GM18499 (cell line): Measurements from ENCODE around the gene RRN3.
"Not testable (repeated sequence)": the region's sequence is repeated elsewhere in the genome, so short reads cannot be mapped to it uniquely, and the experiment has no call there.

Experiments used
- ATAC-seq: cut with Tn5 transposase; IDR thresholded peaks from one replicate; pipeline ENCODE4 v1.9.1; 2021; ENCODE audit warnings: moderate number of reproducible peaks; ENCODE audit not compliant: insufficient read depth, unreplicated experiment

Gene RRN3

DNA sequence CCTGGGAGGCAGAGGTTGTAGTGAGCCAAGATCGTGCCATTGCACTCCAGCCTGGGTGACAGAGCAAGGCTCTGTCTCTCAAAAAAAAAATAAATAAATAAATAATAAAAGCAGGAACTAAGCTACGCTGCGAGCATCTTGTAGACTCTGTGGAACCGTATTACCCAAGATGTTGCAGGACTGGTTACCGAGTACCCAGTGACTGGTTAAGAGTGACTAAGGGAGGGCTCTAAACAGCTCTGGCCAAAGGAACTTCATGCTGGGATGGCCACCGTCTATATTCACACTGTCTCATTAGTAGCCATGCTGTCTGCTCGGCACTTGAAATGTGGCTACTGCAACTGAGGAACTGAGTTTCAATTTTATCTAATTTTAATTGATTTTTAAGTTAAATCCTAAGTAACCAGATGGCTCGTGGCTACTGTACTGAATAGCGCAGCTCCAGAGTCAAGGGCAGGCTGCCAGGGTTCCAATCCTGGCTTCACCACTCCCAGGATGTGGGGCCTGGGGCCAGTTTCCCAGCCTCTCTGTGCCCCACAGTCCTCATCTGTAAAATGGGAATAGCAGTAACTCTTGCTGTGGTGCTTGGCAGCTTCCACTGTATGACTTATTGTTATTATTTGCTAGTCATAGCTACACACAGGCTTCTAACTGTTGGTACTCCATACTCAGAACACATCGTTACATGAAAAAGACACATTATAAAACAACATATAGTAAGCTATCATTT, 41.2 kb downstream of the RRN3 start:
- ATAC-seq = no peak

DNA sequence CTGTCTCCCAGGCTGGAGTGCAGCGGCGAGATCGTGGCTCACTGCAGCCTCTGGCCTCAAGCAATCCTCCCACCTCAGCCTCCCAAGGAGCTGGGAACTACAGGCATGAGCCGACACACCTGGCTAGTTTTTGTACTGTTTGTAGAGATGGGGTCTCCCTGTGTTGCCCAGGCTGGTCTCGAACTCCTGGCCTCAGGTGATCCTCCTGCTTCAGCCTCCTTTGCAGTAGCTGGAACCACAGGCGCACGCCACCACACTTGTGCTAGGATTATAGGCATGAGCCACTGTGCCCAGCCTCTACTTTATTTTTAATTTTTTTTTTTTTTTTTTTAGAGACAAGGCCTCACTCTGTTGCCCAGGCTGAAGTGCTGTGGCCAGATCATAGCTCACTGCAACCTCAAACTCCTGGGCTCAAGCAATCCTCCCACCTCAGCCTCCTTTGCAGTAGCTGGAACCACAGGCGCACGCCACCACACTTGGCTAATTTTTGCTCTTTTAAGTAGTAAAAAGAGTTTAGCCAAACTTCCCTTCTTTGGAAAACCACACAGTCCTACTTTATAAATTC, 42.6 kb downstream of the RRN3 start:
- no peak for ATAC-seq

DNA sequence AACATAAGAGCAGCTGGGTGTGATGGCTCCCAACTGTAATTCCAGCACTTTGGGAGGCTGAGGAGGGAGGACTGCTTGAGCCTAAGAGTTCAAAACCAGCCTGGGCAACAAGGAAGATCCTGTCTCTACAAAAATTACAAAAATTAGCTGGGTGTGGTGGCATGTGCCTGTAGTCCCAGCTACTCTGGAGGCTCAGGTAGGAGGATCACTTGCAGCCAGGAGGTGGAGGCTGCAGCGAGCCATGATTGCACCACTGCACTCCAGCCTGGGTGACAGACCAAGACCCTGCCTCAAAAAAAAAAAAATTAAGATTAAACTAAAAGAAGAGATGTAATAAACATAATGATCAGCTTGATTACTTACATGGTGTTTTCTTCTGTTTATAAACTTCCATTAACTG, 43.6 kb downstream of the RRN3 start:
- not testable (repeated sequence) for ATAC-seq

DNA sequence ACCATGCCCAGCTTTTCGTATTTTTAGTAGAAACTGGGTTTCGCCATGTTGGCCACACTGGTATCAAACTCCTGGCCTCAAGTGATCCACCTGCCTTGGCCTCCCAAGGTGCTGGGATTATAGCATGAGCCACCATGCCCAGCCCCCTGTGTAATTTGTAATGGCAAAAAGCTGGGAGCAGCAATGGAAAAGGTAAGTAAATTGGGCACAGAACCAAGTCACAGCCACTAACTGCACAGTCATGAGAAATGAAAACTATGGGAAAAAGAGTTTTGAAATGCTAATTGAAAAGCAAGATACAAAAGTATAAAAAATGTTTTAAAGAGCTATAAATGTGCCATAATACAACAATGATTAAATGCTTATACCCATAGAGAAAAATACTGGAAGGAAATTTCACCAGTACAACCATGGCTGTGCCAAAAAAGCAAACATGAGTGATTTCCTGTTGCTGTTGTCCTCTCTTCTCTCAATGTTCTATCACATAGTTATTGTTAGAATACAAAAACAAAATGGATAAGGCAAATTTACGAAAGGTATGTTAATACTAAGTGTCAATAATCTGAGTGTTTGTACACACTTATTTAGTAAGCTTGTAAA, 44.4 kb downstream of the RRN3 start:
- ATAC-seq = no peak

DNA sequence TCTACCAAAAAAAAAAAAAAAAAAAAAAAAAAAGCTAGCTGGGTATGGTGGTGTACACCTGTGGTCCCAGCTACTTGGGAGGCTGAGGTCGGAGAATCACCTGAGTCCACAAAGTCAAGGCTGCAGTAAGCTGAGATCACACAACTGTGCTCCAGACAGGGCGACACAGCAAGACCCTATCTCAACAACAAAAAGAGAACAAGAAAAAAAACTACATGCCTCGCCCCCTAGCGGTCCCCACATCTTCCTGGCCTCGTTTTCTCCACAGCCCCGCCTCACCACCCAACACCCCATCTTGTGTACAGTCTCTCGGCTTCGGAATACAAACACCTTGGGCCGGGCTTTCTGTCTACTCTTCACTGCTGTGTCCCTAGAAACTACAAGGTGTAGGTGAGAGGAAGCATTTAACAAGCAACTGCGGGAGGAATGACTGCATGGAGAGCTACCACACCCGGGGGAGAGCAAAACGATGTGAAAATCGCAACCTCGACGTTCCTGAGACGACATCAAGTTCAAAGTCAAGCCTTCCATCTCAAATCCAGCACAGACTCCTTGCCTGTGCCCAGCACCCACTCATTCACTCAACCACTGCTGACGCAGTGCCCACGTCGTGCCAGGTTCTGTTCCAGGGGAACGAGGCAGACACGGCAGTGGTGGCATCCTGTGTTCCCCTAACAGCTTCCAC, 47.2 kb downstream of the RRN3 start:
- ATAC-seq = no peak

DNA sequence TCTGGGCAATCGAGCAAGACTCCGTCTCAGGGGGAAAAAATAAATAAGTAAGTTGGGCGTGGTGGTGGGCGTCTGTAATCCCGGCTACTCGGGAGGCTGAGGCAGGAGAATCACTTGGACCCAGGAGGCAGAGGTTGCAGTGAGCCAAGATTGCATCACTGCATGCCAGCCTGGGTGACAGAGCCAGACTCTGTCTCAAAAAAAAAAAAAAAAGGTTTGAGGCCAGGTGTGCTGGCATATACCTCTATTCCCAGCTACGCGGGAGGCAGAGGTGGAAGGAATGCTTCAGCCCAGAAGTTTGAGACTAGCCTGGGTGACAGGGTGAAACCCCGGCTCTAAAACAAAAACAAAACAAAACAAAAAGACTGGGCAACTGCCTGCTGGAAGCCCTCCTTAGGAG, 48.8 kb downstream of the RRN3 start:
- ATAC-seq = not testable (repeated sequence)

DNA sequence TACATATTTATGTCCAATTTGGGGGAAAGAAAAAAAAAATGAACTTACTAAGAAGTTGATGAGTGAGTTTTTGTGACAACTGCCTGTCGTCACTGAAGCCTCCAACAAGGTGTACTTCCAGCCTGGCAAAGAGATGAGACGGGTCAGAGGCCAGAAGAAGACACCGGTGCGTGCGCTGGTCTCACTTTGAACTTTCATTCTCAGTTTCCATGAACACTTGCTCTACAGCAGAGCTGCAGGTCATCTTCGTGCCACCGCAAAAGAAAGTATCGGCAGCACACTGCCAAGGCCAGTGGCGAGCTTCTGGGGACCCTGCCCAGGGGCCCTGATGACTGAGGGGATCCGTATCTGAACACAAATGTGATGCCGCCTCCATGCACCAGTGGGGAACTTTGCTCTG, 49.8 kb downstream of the RRN3 start:
- ATAC-seq = no peak

DNA sequence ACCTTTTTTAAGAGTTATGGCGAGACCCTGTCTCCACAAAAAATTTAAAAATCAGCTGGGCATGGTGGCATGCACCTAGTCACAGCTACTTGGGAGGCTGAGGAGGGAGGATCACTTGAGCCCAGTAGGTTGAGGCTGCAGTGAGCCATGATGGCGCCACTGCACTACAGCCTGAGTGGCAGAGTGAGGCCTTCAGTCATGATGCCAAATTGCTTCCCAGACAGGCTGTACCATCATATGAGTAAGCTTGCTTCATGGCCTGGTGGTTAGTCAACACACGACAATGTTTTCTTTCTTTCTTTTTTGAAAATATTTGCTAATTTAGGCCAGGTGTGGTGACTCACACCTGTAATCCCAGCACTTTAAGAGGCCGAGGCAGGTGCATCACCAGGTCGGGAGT, 50.7 kb downstream of the RRN3 start:
- ATAC-seq = no peak

DNA sequence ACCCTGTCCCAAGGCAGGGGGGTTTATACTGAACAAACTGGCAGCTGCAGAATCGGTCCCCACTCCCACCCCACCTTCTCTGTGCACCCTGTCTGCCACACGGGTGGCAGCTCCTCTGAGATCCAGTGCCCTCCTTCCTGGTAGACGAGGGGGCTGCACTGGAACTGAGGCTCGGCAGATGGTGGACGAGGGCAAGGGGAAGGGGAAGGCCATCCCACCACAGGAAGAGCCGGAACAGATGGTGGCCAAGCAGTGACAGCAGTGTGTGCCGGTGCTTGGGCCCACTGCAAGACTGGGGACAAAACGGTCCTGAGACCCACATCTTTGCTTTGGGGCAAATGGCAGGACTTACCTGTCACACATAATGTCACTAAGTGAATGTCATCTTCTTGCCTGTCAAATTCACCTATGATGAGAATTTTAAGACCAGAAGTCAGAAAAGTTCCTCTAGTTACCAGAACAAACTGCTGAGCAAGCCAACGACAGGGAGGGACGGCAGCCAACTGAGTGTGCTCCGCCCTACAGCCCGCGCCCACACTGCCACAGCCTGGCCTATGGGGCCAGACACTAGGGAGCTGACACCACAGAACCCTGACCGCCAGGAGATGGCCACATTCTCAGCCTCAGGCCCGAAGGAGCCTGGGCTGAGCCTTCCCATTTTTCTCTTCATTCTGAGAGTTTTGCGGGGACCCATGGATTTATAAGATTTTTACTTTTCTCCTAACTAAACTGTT, 52.6 kb downstream of the RRN3 start:
- no peak for ATAC-seq

DNA sequence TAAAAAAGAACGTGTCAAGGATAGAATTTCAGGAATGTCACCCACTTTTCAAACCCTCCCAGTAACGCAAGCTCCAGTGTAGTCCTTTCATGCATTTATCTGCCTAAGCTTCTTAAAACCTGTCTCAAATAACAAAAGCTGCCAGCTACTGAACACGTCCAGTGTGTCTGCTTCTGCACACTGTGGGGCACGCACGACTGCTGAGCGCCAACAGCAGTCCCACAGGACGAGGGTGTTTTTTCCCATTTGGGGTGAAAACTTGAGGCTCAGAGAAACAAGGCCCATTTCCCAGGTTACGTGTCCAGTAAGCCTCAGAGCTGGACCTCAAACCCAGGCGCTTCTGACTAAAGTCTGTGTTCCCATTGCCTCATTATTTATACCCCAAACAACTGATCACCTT, 55.4 kb downstream of the RRN3 start:
- no peak for ATAC-seq

DNA sequence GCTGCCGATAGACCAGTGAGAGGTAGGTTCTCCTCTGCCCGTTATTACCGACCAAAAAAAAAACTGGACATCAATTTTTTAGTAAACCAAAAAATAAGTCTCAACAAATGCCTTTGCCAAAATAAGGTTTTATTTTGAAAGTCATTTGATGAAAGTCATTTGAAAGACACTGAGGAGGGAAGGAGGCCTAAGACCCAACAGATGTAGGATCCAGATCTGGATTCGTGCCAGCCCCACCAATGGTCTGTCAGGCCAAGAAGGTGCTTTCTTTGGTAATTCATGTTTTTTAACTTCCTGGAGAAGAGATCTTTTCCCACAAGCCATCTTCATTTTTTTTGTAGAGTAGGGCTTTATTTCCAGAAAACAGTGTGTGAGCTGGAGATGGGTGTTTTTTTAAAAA, 56.3 kb downstream of the RRN3 start:
- no peak for ATAC-seq

DNA sequence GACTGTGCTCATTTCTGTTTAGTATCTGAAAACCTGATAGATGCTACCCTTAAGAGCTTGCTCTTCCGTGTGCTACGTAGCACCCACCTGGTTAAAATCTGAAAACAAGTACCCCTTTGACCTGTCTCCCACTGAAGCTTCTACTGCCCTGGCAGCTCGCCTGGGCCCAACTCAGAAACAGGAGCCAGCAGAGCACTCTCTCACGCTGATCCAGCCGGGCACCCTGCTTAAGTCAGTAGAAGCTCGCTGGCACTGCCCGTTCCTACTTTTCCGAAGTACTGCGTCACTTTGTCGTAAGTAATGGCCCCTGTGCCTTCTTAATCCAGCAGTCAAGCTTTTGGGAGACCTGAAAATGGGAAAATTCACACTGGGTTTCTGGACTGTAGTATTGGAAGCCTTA, 57.1 kb downstream of the RRN3 start:
- no peak for ATAC-seq

DNA sequence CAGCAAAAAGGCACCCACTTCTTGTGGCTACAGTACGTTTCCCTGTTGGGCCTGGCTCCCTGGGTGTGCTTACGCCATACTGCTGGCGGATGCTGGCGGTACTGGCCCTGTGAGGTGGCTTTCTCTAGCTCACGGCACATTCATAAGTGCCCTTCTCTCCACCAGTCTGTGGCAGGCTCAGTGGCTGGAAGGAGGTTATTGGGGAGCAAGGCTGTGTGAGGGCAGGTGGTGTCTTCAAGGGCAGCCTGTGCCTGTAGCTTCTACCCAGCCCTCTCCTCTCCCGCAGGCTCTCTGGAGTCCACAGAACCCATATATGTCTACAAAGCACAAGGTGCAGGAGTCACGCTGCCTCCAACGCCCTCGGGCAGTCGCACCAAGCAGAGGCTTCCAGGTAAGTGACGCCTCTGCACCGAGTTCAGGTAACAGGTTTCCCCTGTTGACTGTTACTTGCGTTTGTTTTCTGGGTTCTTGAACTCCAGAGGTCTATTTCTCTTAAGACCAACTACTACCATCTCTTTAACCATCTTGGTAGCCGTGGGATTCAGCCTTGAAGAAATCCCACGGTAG, 58.8 kb downstream of the RRN3 start:
- ATAC-seq = no peak

DNA sequence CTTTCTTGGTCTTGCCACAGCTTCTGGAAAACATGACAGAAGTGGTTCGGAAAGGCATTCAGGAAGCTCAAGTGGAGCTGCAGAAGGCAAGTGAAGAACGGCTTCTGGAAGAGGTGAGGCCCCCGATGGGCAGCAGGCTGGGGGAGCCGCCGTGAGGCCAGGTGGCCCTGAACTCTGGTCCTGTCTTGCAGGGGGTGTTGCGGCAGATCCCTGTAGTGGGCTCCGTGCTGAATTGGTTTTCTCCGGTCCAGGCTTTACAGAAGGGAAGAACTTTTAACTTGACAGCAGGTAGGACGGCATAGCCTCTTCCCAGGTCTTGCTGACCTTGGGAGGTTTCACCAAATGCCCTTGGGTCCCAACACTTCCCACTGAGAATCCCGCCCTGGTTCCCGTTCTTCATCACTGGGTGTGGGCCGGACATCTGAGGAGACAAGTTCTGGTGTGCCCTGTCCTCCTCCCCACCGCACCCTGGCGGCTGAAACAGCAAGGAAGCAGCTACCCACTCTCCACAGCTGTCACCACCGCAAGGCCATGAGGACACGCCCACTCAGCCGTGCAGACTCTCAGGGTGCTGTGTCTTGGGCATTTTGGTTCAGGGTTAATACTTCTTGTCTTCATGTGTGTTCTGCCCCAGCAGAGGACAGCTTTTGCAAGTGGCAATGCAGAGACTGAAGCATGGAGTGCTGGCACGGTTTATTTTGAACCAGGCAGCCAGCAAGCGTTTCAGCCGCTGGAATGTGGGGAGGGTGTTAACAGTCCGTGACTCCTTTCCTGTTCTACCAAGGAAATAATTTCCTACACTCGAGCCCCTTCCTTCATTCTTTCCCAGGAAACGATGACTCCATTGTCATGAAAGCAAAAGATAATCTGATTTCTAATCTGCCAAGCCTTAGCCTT, 59.6 kb downstream of the RRN3 start:
- no peak for ATAC-seq

DNA sequence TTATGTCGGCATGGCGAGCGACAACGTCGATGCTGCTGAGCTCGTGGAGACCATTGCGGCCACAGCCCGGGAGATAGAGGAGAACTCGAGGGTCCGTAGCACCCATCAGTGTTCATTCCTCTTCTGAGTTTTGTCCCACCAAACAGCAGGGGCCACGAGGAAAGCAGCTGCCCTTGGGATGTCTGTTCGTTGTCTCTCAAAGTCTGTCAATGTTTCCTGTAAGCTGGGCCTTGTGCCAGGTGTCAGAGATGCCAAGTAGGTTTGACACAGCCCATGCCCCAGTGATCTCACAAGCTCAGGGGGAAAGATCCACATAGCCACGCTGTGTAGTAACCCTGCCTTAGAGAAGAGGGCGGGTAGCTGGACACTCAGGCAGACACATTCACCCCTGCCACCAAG, 60.8 kb downstream of the RRN3 start:
- ATAC-seq = no peak

DNA sequence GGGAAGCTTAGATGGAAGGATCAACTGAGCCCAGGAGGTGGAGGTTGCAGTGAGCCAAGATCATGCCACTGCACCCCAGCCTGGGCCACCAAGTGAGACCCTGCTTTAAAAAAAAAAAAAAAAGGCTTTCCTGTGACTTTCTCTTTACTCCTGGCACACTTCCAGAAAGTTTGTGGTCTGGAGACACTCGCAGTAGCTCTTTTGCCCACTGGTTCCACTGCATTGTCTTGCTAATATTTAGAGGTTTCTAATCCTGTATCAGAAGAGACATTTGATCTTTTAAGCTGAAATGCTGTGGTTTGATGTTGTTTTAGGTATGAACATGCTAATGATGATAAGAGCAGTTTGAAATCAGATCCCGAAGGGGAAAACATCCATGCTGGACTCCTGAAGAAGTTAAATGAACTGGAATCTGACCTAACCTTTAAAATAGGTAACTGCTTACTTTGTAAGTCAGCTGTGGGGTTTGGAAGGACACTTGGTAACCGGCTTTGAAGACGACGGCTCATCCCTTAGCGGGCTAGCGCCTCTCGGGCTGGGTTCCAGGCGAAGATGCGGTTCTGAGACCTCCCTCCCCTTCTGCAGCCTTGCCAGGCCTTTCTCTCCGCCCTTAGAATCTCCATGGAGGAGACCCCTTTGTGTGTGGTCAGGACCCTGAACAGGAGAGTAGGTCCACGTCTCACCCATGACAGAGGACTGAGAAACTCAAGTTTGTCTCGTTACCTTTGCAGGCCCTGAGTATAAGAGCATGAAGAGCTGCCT, 61.3 kb downstream of the RRN3 start:
- ATAC-seq = no peak

DNA sequence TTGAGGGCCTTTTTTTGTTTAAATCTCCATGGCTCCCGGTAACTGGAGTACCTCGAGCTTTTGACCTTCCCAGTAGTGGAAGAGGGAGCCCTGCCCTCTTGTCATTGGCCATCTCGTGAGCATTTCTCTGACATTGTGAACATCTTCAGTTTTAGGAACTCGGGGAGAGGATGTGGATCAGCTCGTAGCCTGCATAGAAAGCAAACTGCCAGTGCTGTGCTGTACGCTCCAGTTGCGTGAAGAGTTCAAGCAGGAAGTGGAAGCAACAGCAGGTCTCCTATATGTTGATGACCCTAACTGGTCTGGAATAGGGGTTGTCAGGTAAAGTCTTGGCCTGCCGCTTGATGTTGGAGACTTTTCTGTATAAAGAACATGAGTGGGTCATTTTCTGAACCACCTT, 62.5 kb downstream of the RRN3 start:
- no peak for ATAC-seq

DNA sequence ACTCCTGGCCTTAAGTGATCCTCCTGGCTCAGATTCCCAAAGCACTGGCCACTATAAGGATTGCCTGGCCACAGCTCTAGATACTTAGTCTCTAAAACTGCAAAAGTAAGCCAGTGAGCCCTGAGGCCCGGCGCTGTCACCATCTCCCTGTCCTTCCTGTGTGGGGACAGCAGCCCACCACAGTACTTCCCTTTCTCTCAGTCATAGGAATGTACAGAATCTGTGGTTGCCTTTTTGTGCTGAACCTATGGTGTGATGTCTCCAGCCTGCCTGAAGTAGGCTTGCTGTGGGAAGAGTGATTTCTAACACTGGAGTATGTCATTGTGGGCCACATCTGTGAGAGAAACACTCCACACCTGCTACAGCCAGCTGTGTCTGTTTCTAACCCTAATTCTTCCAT, 62.9 kb downstream of the RRN3 start:
- ATAC-seq = no peak

DNA sequence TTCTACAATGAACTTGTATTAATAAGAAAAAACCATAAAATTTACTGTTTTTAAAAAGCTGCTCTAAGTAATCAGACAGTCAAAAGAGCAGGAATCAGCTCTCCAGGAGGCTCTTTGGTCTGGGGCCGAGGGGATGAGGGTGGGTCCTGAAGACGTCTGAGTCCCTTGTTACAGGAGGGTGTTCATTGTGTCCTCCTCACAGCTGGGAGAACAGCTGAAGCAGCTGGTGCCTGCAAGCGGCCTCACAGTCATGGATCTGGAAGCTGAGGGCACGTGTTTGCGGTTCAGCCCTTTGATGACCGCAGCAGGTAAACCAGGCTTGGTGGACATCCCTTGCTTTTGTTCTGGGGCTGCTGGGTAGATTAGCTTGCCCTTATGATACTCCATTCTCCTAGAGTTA, 64.3 kb downstream of the RRN3 start:
- not testable (repeated sequence) for ATAC-seq
